MM.1S (cell line): ENCODE data around the gene TSPAN4.

Source experiments
- DNase-seq: peaks from one replicate; pipeline ENCODE4 v3.0.0-alpha.2; 2015
- H2AFZ ChIP-seq: fragments of 300-600 bp; sonication (generic); 2 replicates; pipeline ENCODE4 v1.6.0; 2016; ENCODE audit warnings: antibody characterized with exemption, low read length
- H3F3A ChIP-seq: fragments of 300-600 bp; sonication (generic); 2 replicates; pipeline ENCODE4 v1.6.1; 2016; ENCODE audit warnings: mild to moderate bottlenecking, antibody characterized with exemption, low read length, moderate library complexity, mixed read lengths; ENCODE audit not compliant: insufficient read depth
- H3K27ac ChIP-seq: fragments of 300-600 bp; sonication (generic); 2 replicates; pipeline ENCODE4 v1.5.1; 2016; ENCODE audit warnings: mild to moderate bottlenecking, low read length
- H3K27me3 ChIP-seq: fragments of 300-600 bp; sonication (generic); replicated peaks from 2 replicates; pipeline ENCODE4 v1.6.0; 2016; ENCODE audit warnings: low read length; ENCODE audit not compliant: insufficient read depth
- H3K36me3 ChIP-seq: fragments of 300-600 bp; sonication (generic); replicated peaks from 2 replicates; pipeline ENCODE4 v1.6.1; 2016; ENCODE audit warnings: mild to moderate bottlenecking, low read length, mixed read lengths; ENCODE audit not compliant: insufficient read depth
- H3K4me1 ChIP-seq: fragments of 300-600 bp; sonication (generic); 2 replicates; pipeline ENCODE4 v1.6.1; 2016; ENCODE audit warnings: low read length, mixed read lengths
- H3K4me2 ChIP-seq: fragments of 300-600 bp; sonication (generic); 2 replicates; pipeline ENCODE4 v1.6.0; 2016; ENCODE audit warnings: low read depth, low read length
- H3K4me3 ChIP-seq: fragments of 300-600 bp; sonication (generic); 2 replicates; pipeline ENCODE4 v1.5.1; 2016; ENCODE audit warnings: low read length, mixed read lengths
- H3K79me2 ChIP-seq: fragments of 300-600 bp; sonication (generic); 2 replicates; pipeline ENCODE4 v1.6.1; 2016; ENCODE audit warnings: mixed run types, low read length, mixed read lengths
- H3K9ac ChIP-seq: fragments of 300-600 bp; sonication (generic); 2 replicates; pipeline ENCODE4 v1.6.1; 2016; ENCODE audit warnings: low read length, mixed read lengths
- H3K9me2 ChIP-seq: fragments of 300-600 bp; sonication (generic); replicated peaks from 2 replicates; pipeline ENCODE4 v1.6.1; 2016; ENCODE audit warnings: mild to moderate bottlenecking, low read length, mixed read lengths; ENCODE audit not compliant: insufficient read depth
- H3K9me3 ChIP-seq: fragments of 300-600 bp; sonication (generic); replicated peaks from 2 replicates; pipeline ENCODE4 v1.6.1; 2016; ENCODE audit warnings: mild to moderate bottlenecking, low read length, mixed read lengths; ENCODE audit not compliant: insufficient read depth
- H4K20me1 ChIP-seq: fragments of 300-600 bp; sonication (generic); 2 replicates; pipeline ENCODE4 v1.6.1; 2016; ENCODE audit warnings: mild to moderate bottlenecking, low read length, moderate library complexity, mixed read lengths; ENCODE audit not compliant: insufficient read depth
- CTCF ChIP-seq: fragments of 300-600 bp; sonication (generic); IDR thresholded peaks from 2 replicates; pipeline ENCODE4 v1.5.1; 2016; ENCODE audit warnings: antibody characterized with exemption, low read length, mixed read lengths
- EZH2 ChIP-seq: fragments of 300-600 bp; sonication (generic); optimal IDR thresholded peaks from 2 replicates; pipeline ENCODE3; 2017; ENCODE audit warnings: low read depth, mild to moderate bottlenecking, antibody characterized with exemption, low read length, mixed read lengths
- EZH2phosphoT487 ChIP-seq: fragments of 300-600 bp; sonication (generic); IDR thresholded peaks from 2 replicates; pipeline ENCODE4 v1.6.1; 2018; ENCODE audit warnings: antibody characterized with exemption, low read length

TSPAN4 gene

GRCh38 chr11:803770-804598 lies 38.7 kb upstream of the TSPAN4 start:
- no peak for TF ChIP-seq CTCF
- TF ChIP-seq EZH2phosphoT487: no peak
- no peak for TF ChIP-seq EZH2
- peaks cover 42% of the 10 kb centered on the region for H3K79me2 ChIP-seq
- H3K9me2 ChIP-seq: no peaks in the 10 kb centered on the region
- H4K20me1 ChIP-seq: no peaks in the 10 kb centered on the region
- H3K36me3 ChIP-seq: no peaks in the 10 kb centered on the region
- H3K4me2 ChIP-seq: peak overlapping the region; percentile 98
- peak overlapping the region; percentile 74 for H2AFZ ChIP-seq
- H3K9me3 ChIP-seq: no peaks in the 10 kb centered on the region
- no peak overlapping the region; the same call in 1 of the 2 replicates for H3K27ac ChIP-seq
- H3K27me3 ChIP-seq: no peaks in the 10 kb centered on the region
- DNase-seq: no peak
- peak overlapping the region; percentile 95 for H3K4me3 ChIP-seq
- peaks cover 13% of the 10 kb centered on the region for H3F3A ChIP-seq
- peaks cover 8% of the 10 kb centered on the region; the same call in 1 of the 2 replicates for H3K4me1 ChIP-seq
- peak overlapping the region; percentile 85 for H3K9ac ChIP-seq

- Histone ChIP-seq H3K9ac (peak overlapping the region; percentile 85), H3K27me3 (no peaks in the 10 kb centered on the region), H3K79me2 (peaks cover 45% of the 10 kb centered on the region), H3K36me3 (no peaks in the 10 kb centered on the region), H3K9me3 (no peaks in the 10 kb centered on the region), H3K4me2 (peak overlapping the region; percentile 98), H3F3A (peaks cover 12% of the 10 kb centered on the region; the same call in 1 of the 2 replicates), H3K9me2 (no peaks in the 10 kb centered on the region), H2AFZ (peak overlapping the region; percentile 74), H3K4me3 (peak overlapping the region; percentile 95), H3K4me1 (peaks cover 8% of the 10 kb centered on the region; the same call in 1 of the 2 replicates), H4K20me1 (no peaks in the 10 kb centered on the region), H3K27ac (peak overlapping the region; percentile 18; the same call in 1 of the 2 replicates)
- no peak for DNase-seq
- no peak for TF ChIP-seq CTCF
- no peak for TF ChIP-seq EZH2
- TF ChIP-seq EZH2phosphoT487: no peak
Observed at GRCh38 chr11:804599-804964, 38.1 kb upstream of the TSPAN4 start.

- peaks cover 17% of the 10 kb centered on the region for H3K4me1 ChIP-seq
- H3K9me2 ChIP-seq: no peaks in the 10 kb centered on the region
- peak overlapping the region; percentile 95 for H2AFZ ChIP-seq
- peaks cover 15% of the 10 kb centered on the region for H4K20me1 ChIP-seq
- peak; percentile 45 for DNase-seq
- H3K36me3 ChIP-seq: peaks cover 15% of the 10 kb centered on the region
- TF ChIP-seq CTCF (peak; percentile 11; the same call in 1 of the 2 replicates), EZH2phosphoT487 (no peak)
- H3K9me3 ChIP-seq: no peaks in the 10 kb centered on the region
- peaks cover 62% of the 10 kb centered on the region for H3K79me2 ChIP-seq
- H3F3A ChIP-seq: peaks cover 46% of the 10 kb centered on the region
- peak overlapping the region; percentile 95 for H3K4me2 ChIP-seq
- H3K4me3 ChIP-seq: peak overlapping the region; percentile 100
- H3K27ac ChIP-seq: peak overlapping the region; percentile 96
- H3K9ac ChIP-seq: peak overlapping the region; percentile 96
- no peaks in the 10 kb centered on the region for H3K27me3 ChIP-seq
Observed at GRCh38 chr11:808427-809286, 34.0 kb upstream of the TSPAN4 start.
